HepG2 (cell line): ENCODE results near the gene STMN3. TPM values are rescaled to one million over a fixed set of nuclear protein-coding genes. Genes with fewer than 3 reads are reported as not detected.

Experiments
- AGO2 ChIP-seq: fragments of 200-400 bp; formaldehyde crosslinking; optimal IDR thresholded peaks from 2 replicates; pipeline ENCODE3; 2017; ENCODE audit warnings: mild to moderate bottlenecking, low read depth, low read length, moderate library complexity
- CCAR2 ChIP-seq: fragments of 200-400 bp; formaldehyde crosslinking; optimal IDR thresholded peaks from 2 replicates; pipeline ENCODE3; 2018; ENCODE audit warnings: low read depth, mild to moderate bottlenecking, low read length, moderate library complexity
- HNRNPLL ChIP-seq: fragments of 200-400 bp; formaldehyde crosslinking; IDR thresholded peaks from 2 replicates; pipeline ENCODE4 v1.6.1; 2017; ENCODE audit warnings: mild to moderate bottlenecking, low read depth, low read length; ENCODE audit not compliant: poor library complexity, severe bottlenecking
- MXD1 ChIP-seq: sonication (generic); formaldehyde crosslinking; IDR thresholded peaks from 2 replicates; pipeline ENCODE4 v1.4.0; 2020; ENCODE audit warnings: mild to moderate bottlenecking, missing genetic modification reagents
- NRL ChIP-seq: sonication (generic); formaldehyde crosslinking; IDR thresholded peaks from 2 replicates; pipeline ENCODE4 v1.5.0; 2020; ENCODE audit warnings: missing genetic modification reagents, mild to moderate bottlenecking, moderate library complexity, borderline replicate concordance
- PATZ1 ChIP-seq: sonication (generic); formaldehyde crosslinking; IDR thresholded peaks from 2 replicates; pipeline ENCODE4 v1.4.0; 2020; ENCODE audit warnings: missing genetic modification reagents
- POLR2AphosphoS5 ChIP-seq: IDR thresholded peaks from 2 replicates; pipeline ENCODE4 v1.6.1; 2012; ENCODE audit warnings: low read depth, low read length
- POLR2G ChIP-seq: fragments of 200-400 bp; formaldehyde crosslinking; IDR thresholded peaks from 2 replicates; pipeline ENCODE4 v1.6.1; 2018; ENCODE audit warnings: mild to moderate bottlenecking, low read depth, low read length, moderate library complexity
- RBFOX2 ChIP-seq: fragments of 200-400 bp; formaldehyde crosslinking; IDR thresholded peaks from 2 replicates; pipeline ENCODE4 v1.6.1; 2017; ENCODE audit warnings: low read depth, mild to moderate bottlenecking, low read length
- RBM22 ChIP-seq: fragments of 200-400 bp; formaldehyde crosslinking; optimal IDR thresholded peaks from 2 replicates; pipeline ENCODE3; 2017; ENCODE audit warnings: mild to moderate bottlenecking, low read length, moderate library complexity
- ZNF326 ChIP-seq: sonication (generic); formaldehyde crosslinking; IDR thresholded peaks from 2 replicates; pipeline ENCODE4 v1.4.0; 2020; ENCODE audit warnings: missing genetic modification reagents, borderline replicate concordance
- ZNF562 ChIP-seq: sonication (generic); formaldehyde crosslinking; IDR thresholded peaks from 2 replicates; pipeline ENCODE4 v1.8.0; 2022; ENCODE audit warnings: missing genetic modification reagents, borderline replicate concordance
- ZNF589 ChIP-seq: sonication (generic); formaldehyde crosslinking; conservative IDR thresholded peaks from 2 replicates; pipeline ENCODE4 v1.8.0; 2022; ENCODE audit warnings: mild to moderate bottlenecking, moderate library complexity, missing genetic modification reagents
- ZNF605 ChIP-seq: sonication (generic); formaldehyde crosslinking; IDR thresholded peaks from 2 replicates; pipeline ENCODE4 v1.8.0; 2022; ENCODE audit warnings: mild to moderate bottlenecking, missing genetic modification reagents
- ZNF768 ChIP-seq: sonication (generic); formaldehyde crosslinking; IDR thresholded peaks from 2 replicates; pipeline ENCODE4 v1.4.0; 2020; ENCODE audit warnings: missing genetic modification reagents
- ZSCAN20 ChIP-seq: sonication (generic); formaldehyde crosslinking; IDR thresholded peaks from 2 replicates; pipeline ENCODE4 v1.4.0; 2020; ENCODE audit warnings: missing genetic modification reagents, mild to moderate bottlenecking, borderline replicate concordance
- polyA plus RNA-seq, 8 experiments: library from polyadenylated mRNA; depleted of rRNA in 3 of 8; stranded (reverse) in 7 of 8; unstranded in 1 of 8; fragments of >200 nt; fragmentation: Illumina TruSeq in 4 of 8; extraction: Trizol in 4 of 8; gene quantifications; 2 replicates each; pipeline versions ENCODE4 v1.2.1 to v1.2.3, GENCODE V29; 2011 to 2016; ENCODE audit warnings: low read depth in 4 of 8, missing spikeins in 1 of 8, mixed read lengths in 1 of 8; ENCODE audit not compliant: insufficient read depth in 1 of 8
- total RNA-seq, 5 experiments: library from RNA; depleted of rRNA; stranded (reverse); fragments of >200 nt; fragmentation: Illumina TruSeq; extraction: Trizol; gene quantifications; 2 replicates each; pipeline ENCODE4 v1.2.3, GENCODE V29; 2016; ENCODE audit warnings: low read depth in 1 of 5

Gene STMN3
- total and polyA plus RNA-seq, 2 of the 13 experiments (the other 11 are each of a cell fraction or from before 2014, with no cell fraction given), result 21.0 to 48.3 TPM

GRCh38 chr20:63700199-63701050 is 47.2 kb upstream of the STMN3 start (continued):
- TF ChIP-seq ZNF589 (CRISPR knock-in tag), result no peak
- TF ChIP-seq POLR2AphosphoS5, result peak; percentile 14; the same call in 1 of the 2 replicates
- peak; percentile 38; the same call in 1 of the 2 replicates for TF ChIP-seq ZNF326
- peak; percentile 57; the same call in 1 of the 2 replicates for TF ChIP-seq RBFOX2
- peak; percentile 9; the same call in 1 of the 2 replicates for TF ChIP-seq NRL (CRISPR knock-in tag)
- peak; percentile 83 for TF ChIP-seq AGO2
- no peak for TF ChIP-seq ZSCAN20
- peak; percentile 10 for TF ChIP-seq HNRNPLL
- TF ChIP-seq RBM22, result peak; percentile 46
- no peak for TF ChIP-seq CCAR2
- 0 out of 2 replicates have a peak, but pooled peaks have one; percentile 42 for TF ChIP-seq ZNF605 (CRISPR knock-in tag)
- TF ChIP-seq ZNF562 (CRISPR knock-in tag), result no peak
- no peak for TF ChIP-seq MXD1 (CRISPR knock-in tag)
- 0 out of 2 replicates have a peak, but pooled peaks have one; percentile 4 for TF ChIP-seq PATZ1
- peak; percentile 48; the same call in 1 of the 2 replicates for TF ChIP-seq POLR2G
- TF ChIP-seq ZNF768 (CRISPR knock-in tag), result peak; percentile 16; the same call in 1 of the 2 replicates
